GM19035 (cell line): Measurements from ENCODE around the gene PNPLA2.

ENCODE experiments used
- ATAC-seq: cut with Tn5 transposase; IDR thresholded peaks from one replicate; pipeline ENCODE4 v1.9.1; 2021; ENCODE audit not compliant: unreplicated experiment

The PNPLA2 gene

DNA sequence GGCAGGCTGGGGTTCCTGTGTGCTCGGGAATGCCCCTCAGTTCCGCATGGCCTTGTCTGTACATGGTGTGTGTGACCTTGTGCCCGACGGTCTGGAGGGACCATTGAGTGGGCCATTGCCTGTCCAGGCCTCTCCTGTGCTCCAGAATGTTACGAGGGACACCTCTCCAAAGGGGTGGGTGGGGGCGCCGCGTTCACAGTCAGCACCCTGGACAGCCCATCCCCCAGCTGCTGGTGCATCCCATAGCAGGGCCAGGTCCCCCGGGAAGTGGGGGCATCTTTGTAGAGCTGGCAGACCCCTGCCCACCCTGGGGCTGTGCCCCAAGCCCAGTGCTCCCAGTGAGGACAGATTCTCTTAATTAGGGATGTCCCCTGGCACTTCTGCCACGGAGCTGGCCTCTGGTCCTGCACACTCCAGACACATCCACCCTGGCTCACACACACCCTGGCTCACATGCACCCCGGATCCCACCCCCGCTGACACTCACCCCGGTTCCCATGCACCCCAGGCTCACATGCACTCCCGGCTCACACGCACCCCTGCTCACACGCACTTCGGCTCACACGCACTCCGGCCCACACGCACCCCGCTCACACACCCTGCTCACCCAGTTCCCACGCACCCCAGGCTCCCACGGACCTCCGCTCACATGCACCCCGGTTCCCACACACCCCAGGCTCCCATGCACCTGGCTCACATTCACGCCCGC is 39.5 kb downstream of the PNPLA2 start:
- no peak for ATAC-seq

DNA sequence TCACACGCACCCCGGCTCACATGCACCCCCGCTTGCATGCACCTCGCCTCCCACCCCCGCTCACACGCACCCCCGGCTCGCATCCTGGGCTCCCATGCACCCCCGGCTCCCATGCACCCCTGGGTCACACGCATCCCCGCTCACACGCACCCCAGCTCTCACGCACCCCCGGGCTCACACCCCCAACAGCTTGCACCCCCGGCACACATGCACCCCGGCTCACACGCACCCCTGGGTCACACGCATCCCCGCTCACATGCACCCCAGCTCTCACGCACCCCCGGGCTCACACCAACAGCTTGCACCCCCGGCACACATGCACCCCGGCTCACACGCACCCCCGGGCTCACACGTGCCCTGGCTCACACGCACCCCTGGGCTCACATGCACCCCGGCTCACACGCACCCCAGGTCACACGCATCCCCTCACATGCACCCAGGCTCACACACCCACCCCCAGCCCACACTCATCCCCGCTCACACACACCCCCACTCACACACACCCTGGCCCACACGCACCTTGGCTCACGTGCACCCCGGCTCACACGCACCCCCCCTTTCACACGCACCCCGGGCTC is 40.1 kb downstream of the PNPLA2 start:
- ATAC-seq, result no peak

DNA sequence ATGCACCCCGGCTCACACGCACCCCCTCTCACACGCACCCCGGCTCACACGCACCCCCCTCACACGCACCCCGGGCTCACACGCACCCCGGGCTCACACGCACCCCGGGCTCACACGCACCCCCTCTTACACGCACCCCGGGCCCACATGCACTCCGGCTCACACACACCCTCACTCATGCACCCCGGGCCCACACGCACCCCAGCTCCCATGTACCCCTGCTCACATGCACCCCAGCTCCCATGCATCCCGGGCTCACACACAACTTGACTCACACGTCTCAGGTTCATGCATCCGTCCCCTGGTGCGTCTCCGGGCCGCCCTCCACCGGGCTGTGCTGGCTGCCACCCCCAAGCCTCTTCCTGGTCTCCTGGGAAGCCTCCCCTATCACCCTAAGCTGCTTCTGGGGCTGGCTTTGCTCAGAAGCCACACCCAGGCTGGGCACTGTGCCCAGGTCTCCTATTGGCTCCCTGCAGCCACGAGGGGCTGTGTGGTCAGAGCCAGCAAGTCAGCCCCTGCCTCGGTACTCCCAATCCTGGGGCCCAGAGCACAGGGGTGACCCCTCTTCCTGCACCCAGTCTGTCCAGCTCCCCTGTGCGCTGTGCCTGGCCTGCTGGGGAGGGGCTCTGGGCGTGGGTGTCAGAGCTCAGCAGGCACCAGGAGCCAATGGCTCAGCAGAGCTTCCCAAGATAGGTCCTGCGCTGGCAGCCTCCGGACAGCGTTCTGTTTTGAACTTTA is 40.8 kb downstream of the PNPLA2 start:
- ATAC-seq, result no peak

DNA sequence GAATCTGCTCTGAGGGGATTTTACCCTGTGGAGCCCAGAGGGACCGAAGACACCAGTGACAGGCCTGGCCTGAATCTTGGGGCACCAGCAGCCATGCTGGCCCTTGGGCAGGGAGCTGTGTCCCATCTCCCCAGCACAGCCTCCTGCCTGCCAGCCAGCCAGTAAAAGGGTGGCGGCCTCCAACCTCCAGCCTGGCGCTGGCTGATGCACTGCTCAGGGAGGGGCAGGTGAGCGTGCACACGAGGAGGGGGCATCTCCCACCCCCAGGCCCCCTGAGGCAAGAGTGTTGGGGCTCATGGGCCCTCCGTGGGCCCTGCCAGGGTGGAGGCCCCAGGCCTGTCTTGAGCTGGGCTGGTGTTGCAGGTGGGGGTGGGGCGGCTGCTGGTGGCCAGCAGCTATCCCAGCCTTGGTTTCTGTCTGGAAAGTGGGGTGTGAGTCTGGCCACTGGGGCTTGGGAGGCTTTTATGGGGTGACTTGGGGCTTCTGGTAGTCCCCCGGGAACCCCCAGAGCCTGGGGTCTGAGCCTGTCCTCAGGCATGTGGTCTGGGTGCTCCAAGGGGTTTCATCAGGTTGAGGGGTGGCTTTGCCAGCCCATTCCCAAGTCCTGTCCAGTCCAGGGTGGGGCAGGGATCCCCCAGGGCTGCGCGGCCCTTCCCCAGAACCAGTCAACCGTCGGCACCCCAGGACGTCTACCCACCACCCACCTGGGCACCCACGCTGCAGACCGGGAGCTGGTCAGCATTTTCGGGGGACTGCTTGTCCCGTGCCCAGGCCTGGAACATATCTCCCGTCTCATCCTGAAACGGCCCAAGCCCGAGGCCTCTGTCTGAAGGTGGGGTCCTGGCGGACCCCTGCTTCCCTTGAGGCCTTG is 41.8 kb downstream of the PNPLA2 start:
- no peak for ATAC-seq

DNA sequence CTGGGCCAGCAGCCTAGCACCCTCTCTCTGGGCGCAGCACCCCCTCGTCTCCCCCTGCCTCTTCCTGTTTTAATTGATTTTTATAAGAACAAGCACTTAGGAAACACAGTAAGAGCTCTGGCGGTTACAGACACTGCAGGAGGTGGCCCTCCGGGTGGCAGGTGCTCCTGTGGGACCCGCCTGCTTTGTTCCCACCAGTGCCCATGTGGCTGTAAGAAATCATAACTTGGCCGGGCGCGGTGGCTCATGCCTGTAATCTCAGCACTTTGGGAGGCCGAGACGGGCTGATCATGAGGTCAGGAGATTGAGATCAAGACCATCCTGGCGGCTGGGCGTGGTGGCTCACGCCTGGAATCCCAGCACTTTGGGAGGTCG is 42.4 kb downstream of the PNPLA2 start:
- ATAC-seq, result no peak

DNA sequence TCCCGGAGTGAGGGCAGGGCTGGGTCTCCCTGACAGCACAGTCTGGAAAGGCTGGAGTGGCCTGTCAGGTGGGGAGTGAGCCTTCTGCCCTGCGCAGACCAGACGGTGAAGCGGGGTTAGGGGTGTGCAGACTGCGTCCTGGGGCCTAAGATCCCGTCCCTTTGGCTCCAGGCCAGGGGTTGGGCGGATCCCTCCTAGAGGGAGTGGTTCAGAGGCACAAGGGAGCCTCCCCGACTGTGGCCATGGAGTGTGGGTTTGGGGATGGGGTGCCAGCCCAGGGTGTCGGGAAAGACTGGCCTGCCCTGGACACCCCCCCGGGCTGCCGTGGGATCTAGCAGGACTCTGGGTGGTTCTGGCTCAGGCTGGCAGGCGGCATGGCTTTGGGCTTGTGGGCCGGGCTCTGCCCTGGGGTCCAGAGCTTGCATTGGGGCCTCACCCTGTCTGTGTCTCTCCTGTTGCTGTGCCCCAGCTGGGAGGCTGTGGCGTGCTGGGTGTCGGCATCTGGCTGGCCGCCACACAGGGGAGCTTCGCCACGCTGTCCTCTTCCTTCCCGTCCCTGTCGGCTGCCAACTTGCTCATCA is 43.5 kb downstream of the PNPLA2 start:
- no peak for ATAC-seq

DNA sequence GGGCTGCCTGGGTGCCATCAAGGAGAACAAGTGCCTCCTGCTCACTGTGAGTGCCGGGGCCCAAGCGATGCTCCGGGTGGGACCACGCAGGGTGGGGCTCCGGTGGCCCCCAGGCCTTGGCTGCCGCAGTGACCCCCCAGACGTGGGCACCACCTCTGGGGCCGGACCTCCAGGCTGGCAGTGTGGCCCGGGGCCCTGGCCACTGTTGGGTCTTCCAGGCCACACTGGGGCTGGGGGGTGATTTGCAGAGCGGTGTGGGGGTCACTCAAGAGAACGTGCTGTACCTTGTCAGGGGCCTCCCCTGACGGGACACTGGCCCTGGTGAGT is 43.9 kb downstream of the PNPLA2 start:
- no peak for ATAC-seq

DNA sequence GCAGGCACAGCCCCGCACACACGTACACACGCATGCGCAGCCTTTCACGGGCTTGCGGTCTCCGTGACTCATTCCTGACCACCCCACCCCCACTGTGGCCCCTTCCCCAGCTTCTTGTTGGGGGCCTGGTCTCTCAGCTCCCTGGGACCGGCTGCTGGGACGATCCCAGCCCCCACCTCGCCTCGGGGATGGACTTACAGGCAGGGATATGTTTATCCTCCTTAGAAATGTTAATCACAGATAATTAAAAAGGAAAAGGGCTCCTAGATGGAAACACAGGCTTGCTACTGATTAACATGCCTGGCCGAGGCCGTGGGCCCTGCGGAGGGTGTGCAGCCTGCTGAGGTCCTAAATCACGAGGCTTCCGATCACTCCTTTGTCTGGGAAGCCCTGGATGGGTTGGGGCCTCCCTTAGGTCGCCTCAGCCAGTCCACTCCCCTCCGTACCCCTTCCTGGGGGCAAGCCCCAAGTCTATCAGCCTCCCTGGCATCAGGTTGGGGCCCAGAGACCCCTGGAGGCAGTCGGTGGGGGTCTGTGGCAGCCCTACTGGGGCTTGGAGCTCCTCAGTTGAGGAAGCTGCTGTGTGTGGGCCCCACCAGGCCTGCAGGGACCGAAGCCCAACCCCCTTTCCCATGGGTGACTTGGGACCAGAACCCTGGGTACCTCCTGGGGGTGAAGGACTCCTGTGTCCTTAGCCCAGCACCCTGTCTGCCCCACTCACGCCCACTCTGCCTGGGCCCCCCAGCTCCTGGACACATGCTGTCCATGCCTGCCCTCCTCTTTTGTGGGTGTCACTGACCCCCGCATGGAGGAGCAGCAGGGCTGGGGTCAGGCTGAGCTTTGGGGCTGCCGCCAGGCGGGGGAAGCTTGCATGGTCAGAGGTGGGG is 44.6 kb downstream of the PNPLA2 start:
- ATAC-seq, result no peak

DNA sequence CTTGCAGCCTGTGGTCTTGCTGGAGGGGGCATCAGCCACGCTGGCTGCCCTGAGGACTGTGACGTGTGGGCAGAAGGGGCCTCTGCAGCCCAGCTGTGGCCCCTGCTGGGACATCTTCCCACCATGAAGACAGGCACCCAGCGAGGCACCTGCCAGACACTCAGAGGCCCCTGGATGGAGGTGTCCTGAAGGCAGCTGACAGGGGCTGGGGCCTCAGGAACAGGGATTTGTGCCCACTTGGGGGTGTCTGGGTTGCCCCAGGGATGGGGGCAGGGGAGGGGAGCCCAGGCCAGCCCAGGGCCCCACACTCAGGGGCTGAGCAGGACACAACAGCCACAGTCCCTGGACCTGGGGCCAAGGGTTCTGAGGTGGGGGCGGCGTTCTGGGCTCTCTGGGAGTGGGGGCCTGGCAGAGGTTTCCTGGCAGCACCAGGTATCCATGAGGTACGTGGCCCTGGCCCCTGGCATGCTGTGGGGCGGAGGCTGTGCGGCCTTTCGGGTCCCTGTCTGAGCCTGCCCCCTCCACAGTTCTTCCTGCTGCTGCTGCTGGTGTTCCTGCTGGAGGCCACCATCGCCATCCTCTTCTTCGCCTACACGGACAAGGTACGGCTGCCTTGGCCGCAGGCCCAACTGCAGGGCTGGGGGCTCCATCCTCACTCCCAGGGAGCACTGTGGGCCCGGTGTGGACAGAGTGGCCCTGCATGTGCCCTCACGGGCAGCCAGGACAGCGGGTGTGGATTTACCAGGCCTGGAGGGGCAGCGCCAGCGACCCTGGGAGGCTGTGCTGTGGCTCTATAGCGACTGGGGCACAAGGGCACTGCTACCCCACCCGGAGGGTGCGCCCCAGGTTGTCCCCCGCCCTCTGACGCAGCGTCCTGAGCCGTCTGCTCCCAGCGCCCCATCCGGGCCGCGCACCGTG is 45.5 kb downstream of the PNPLA2 start:
- no peak for ATAC-seq

DNA sequence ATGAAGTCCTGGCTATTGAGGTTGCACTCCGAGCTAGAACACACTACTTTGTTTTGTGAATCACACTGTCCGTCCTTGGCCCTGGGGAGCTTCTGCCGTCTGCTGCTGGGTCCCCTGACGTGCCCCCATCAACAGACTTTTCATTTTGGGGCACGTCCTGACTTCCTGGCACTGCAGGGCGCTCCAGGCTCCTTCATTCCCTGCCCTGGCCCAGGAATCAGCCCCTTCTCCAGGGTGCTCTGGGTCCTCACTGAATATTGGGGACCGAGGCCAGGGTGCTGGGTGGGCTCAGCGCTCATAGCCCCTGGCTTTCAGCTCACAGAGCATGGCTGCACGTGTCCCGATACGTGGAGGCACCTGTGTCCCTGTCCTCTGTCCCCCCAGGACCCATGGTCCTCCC is 46.2 kb downstream of the PNPLA2 start:
- ATAC-seq, result no peak

DNA sequence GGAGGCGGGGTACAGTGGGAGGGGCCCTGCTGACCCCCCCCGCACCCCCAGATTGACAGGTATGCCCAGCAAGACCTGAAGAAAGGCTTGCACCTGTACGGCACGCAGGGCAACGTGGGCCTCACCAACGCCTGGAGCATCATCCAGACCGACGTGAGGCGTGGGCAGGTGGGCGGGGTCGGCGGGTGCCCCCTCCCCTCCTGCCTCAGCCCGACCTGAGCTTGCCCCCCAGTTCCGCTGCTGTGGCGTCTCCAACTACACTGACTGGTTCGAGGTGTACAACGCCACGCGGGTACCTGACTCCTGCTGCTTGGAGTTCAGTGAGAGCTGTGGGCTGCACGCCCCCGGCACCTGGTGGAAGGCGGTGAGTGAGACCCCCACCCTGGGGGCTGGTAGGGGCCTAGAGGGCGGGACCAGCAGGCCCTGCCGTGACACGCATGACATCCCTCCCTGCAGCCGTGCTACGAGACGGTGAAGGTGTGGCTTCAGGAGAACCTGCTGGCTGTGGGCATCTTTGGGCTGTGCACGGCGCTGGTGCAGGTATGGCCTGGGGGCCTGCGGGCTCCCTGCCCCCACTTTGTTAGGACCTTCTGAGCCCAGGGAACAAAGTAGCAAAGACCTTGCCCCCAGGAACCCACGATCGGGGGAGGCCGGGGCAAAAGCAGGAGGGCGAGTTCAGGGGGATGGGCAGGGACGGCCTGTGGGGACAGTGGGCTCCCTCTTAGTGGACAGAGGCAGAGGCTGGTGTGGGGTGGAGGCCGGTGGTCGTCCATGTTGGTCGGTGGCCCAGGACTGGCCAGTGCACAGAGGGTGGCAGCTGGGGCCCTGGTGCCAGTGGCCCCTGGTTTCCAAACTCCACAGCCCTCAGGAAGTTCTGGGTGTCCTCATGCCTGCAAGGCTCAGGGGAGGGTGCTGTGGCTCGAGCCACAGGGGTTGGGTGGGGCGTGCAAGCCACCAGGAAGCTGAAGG is 47.0 kb downstream of the PNPLA2 start:
- ATAC-seq, result no peak

DNA sequence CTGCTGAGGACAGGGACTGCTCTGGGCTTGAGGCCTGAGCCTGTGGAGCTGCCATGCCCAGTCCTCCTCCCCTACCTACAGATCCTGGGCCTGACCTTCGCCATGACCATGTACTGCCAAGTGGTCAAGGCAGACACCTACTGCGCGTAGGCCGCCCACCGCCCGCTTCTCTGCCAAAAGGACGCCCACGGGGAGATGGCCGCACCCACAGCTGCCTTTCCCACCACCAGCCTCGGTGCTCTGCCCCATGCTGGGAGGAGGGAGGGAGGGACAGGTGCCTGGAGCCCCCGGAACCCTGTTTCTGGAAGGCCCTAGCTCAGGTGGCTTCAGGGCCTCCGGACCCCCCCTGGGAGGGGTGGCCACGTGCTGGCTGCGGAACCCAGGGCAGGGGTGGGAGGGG is 47.8 kb downstream of the PNPLA2 start:
- no peak for ATAC-seq

DNA sequence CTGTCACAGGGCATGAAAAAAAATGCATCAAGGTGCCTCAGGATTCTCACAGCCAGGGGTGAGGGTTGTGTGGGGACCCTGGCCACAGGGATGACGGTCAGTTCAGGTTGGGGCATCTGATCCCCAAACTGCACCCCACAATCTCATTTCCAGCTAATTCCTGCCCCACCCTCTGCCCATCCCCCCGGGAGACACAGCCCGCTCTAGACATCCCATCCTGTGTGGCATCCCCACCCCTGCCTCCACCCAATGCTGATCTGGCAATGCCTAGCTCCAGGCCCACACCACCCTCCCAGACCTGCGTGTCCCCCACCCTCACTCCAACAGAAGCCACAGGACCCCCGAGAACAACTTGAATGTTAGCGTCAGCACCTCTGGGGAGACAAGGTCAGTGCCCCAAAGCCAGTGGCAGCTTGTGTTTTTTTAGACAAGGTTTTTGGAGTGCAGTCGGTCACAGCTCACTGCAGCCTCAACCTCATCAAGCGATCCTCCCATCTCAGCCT is 49.2 kb downstream of the PNPLA2 start:
- no peak for ATAC-seq

DNA sequence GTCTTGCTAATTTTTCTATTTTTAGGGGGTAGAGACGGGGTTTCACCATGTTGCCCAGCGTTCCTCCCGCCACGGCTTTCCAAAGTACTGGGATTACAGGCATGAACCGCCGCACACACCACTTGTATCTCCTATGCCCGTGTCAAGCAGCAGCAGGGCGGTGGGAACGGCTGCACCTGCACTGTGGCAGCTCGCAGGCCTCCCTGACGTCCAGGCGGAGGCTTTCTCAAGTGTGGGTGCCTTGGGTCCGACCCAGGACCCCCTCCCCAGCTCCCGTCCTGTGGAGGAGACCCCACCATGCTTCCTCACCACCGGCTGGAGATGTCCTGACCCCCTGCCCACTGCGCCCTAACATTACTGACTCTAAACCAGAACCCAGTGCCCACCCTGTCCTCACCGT is 49.7 kb downstream of the PNPLA2 start:
- no peak for ATAC-seq

DNA sequence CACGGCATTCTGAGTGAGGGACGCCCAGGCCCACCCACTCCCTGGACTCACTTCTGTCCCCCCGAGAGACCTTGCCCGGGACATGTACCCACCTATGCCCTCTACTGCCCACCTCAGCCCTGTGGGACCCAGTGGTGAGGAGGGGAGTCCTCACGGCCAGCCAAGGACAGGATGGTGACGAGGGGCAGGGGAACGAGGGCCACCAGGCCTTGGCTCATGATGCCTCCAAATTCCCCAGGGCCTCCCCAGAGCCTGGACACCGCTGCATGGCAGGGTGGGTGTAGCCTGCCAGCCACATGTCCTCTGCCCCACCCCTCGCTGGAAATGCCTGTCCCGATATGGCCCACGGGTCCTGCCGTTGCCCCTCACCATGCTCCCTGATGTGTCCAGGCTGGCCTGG is 50.1 kb downstream of the PNPLA2 start:
- no peak for ATAC-seq

DNA sequence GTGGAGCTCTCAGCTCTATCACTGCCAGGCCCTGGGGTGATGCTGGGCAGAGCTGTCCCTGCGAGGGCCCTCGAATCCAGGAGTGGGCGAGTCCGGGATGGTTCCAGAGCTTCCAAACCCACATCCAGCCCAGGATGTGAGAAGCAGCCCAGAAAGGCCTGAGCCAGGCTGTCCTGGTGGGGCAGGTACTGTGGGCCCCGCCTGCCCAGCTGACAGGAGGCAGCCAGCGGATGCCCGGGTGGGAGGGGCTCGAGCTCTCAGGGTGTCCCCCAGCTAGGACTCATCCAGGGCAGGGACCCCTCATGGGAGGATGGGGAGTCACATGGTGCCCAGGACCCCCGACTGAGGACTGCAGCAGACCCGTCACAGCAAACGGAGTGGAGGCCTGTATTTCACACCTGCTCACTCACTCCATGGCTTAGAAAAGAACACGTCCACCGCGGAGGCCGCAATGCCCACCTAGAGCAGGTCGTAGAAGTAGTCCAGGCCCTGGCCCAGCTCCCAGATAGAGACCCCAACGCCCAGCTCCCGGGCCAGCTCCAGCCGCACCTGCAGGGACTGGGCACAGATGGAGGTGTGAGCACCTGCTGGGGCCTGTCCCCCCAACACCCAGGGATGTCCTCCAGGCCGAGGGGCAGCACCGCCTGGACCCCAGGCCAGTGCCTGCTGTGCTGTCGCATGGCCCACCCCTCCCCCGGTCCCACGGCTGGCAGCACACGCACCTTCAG is 50.8 kb downstream of the PNPLA2 start:
- no peak for ATAC-seq

DNA sequence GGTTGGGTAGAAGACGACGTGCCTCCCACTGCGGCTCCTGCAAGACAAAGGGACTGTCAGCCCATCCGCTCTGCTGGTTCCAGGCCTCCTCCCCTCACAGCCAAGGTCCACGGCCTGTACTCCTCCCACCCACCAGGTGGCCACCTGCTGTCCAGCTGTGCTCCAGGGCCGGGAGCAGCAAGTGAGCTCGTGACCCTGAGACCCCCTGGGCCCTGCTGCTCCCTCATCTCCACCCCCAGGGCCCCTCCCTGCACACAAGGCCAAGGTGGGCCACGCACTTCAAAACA is 51.4 kb downstream of the PNPLA2 start:
- ATAC-seq, result no peak
